ENCODE data around the gene RAET1G.
"Not testable (repeated sequence)": the region's sequence is repeated elsewhere in the genome, so short reads cannot be mapped to it uniquely, and the experiment has no call there.

The RAET1G gene

GRCh38 chr6:149899486-149899885 is 23.4 kb downstream of the RAET1G start:
- H3K27ac ChIP-seq = peak overlapping the region; percentile 70
- no peak for DNase-seq (ENCODE audit: low read depth, low spot score)

DNA sequence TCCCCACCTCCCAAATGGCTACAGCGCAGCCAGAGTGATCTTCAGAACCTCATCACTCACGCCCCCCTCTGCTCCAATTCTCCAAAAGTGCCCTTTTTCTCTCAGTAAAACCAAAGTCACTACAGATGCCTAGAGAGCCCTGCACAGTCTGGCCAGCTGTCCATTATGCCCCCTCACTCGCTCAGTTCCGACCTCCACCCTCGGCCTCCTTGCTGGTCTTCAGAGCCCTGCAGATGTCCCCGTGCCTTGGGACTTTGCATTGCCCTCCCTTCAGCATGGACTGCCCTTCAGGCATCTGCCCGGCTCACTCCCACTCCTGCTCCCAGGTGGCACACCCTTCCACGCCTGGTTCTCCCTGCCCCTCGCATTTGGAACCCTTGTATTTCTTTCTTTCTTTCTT is 24.0 kb downstream of the RAET1G start:
- H3K27ac ChIP-seq = no peak overlapping the region
- no peak for DNase-seq (ENCODE audit: low read depth, low spot score)

DNA sequence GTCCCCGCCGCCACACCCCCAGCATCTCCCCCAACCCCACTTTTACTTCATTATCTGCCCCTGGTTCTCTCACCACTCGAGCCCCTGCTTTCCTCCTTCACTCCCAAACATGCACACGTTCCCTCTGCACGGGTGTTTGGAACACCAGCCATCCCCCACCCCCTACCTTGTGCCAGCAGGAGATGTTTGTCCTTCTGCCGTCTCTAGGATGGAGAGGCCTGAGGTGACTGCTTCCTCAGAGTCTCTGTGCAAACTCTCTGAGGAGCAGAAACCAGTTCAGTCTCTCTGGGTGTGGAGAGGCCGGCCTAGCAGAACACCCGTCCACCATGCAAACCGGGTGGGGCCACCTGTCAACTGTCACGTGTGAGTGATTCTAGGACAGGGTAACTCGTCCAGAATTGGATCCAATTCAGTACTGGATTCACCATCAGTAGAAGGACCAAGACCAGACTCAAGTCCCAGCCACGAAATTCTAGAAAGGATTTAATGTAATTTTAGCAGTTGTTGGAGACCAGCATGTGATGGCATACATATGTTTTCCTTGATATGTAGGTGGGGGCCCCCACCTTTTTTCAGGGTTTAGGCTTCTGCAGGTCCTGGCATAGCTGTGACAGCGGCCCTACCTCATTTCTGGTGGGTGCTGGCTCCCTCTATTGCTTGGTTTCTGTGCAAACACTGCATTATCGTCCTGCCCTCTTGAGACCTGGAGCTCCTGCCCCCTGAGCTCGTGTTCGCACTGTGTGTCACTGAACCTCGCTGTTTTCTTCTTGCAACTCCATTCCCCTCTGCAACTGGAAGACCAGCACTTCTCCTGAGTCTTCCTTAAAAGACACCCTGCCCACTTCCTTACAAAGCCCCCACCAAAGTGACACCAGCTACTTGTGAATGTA is 24.8 kb downstream of the RAET1G start, which contains the start of gene RAET1E:
RAET1E (minus strand) TSS at position 259 of the 890 bp plus-strand sequence. CDS start 7,212 bp downstream, outside the sequence.
- H3K27ac ChIP-seq = peak within 1 kb of the TSS; percentile 86
- no peak for DNase-seq (ENCODE audit: low read depth, low spot score)

GRCh38 chr6:149897015-149897697 is 25.8 kb downstream of the RAET1G start:
- H3K27ac ChIP-seq = peak overlapping the region; percentile 86
- no peak for DNase-seq (ENCODE audit: low read depth, low spot score)

GRCh38 chr6:149896491-149896890 is 26.4 kb downstream of the RAET1G start:
- no peak for DNase-seq (ENCODE audit: low read depth, low spot score)
- peak overlapping the region; percentile 86 for H3K27ac ChIP-seq

DNA sequence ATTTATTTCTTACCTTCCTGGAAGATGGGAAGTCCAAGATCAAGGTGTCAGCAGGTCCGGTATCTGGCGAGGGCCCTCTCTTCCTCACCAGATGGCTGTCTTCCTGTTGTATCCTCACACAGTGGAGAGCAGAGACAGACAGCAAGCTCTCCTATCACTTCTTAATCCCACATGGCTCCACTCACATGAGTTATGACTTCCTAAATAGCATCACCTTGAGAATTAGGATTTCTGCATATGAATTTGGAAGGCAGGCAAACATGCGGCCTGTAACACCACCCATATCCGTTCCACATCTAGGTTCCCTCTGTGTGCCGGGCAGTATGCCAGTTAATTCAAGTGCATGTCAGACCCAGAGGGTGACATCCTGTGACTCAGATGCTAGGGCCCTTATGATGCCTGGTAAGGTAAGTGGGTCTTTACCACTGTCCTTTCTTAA is 27.1 kb downstream of the RAET1G start:
- DNase-seq (ENCODE audit: low read depth, low spot score) = no peak
- H3K27ac ChIP-seq = peak overlapping the region; percentile 86

- H3K27ac ChIP-seq = peak overlapping the region; percentile 86
- no peak for DNase-seq (ENCODE audit: low read depth, low spot score)
Observed at GRCh38 chr6:149895048-149895590, 27.8 kb downstream of the RAET1G start.

GRCh38 chr6:149891864-149892263 is 31.1 kb downstream of the RAET1G start:
- peak overlapping the region; percentile 98 for H3K27ac ChIP-seq
- not testable (repeated sequence) for DNase-seq (ENCODE audit: low read depth, low spot score)

GRCh38 chr6:149891259-149891658 is 31.7 kb downstream of the RAET1G start:
- H3K27ac ChIP-seq = peak overlapping the region; percentile 98
- DNase-seq (ENCODE audit: low read depth, low spot score) = peak; percentile 93

GRCh38 chr6:149890629-149891045 is 32.3 kb downstream of the RAET1G start:
- peak; percentile 90 for DNase-seq (ENCODE audit: low read depth, low spot score)
- peak overlapping the region; percentile 98 for H3K27ac ChIP-seq

DNA sequence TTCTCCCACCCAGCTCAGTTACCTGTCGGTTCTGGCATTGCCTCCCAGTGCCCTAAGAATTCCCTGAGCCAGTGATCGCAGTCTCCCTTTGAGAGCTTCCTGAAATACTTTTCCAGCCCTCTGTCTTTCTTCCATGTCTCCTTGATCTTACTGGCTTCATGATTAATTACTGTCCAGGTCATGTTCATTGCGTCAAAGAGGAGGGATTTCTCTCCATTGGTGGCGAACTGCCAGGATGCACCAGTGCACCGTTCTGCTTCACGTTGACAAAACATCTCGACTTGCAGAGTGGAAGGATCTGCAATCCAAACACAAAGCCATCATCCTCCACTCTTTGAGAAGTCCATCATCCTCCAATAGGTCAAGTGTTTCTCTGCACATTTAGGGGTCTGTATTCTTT is 33.6 kb downstream of the RAET1G start:
- H3K27ac ChIP-seq = peak overlapping the region; percentile 98
- DNase-seq (ENCODE audit: low read depth, low spot score) = no peak

DNA sequence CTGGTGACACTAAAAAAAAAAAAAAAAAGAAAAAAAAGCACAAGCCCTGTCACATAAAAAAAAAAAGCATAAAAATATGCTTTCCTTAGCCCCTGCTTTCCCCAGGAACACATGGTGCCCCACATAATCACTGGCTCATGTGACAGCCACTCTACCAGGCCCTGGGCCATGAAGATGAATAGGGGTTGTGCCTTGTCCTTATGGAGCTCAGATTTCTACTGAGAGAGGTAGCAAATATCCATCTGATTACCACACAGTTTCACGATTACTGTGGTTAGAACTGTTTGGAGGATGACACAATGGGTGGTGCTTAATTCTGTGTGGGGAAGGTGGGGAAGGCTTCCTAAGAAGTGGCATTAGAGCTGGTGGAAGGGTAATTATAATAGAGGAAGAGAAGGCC is 34.3 kb downstream of the RAET1G start:
- DNase-seq (ENCODE audit: low read depth, low spot score) = peak; percentile 79
- H3K27ac ChIP-seq = peak overlapping the region; percentile 98

DNA sequence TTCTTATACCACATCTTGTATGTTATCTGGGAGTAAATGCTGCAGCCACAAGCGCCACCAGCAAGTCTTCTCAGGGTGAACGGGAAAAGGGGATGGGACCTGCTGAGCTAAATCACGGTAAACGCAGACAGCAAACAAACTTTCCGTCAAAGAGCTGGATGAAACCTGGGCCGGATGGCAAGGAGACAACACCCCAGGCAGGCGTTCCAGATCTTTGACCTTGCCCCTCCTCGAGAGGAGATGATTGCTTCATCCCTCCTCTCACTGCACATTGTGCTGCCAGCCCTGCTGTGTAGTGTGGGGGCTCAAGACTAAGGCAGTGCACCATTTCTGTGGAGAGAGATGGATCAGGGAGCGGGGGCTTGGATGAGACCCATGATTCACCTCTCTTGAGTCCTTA is 34.8 kb downstream of the RAET1G start:
- no peak for DNase-seq (ENCODE audit: low read depth, low spot score)
- H3K27ac ChIP-seq = peak overlapping the region; percentile 98

DNA sequence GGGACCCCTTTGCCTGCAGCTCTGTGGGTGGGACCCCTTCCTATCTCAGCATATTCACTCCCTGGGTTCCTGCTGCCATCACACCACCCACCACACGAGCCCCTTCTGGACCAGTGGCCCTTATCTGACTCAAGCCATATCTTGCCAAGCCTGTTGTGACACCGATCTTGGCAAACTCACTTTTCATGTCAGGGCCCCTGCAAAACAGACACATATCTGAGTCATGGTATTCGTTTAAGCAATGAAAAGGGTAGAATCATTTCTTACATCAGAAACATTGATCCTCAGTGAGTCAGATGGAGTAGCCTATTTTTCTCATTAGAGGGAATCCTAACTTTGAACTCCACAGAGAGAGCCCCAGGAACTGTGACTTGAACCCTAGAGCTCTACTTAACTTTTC is 35.6 kb downstream of the RAET1G start:
- DNase-seq (ENCODE audit: low read depth, low spot score) = peak; percentile 92
- H3K27ac ChIP-seq = peak overlapping the region; percentile 98

GRCh38 chr6:149885888-149886287 is 37.0 kb downstream of the RAET1G start:
- peak overlapping the region; percentile 98 for H3K27ac ChIP-seq
- DNase-seq (ENCODE audit: low read depth, low spot score) = no peak

- DNase-seq (ENCODE audit: low read depth, low spot score) = no peak
- H3K27ac ChIP-seq = no peak overlapping the region
Observed at GRCh38 chr6:149884617-149885016, 38.3 kb downstream of the RAET1G start.

DNA sequence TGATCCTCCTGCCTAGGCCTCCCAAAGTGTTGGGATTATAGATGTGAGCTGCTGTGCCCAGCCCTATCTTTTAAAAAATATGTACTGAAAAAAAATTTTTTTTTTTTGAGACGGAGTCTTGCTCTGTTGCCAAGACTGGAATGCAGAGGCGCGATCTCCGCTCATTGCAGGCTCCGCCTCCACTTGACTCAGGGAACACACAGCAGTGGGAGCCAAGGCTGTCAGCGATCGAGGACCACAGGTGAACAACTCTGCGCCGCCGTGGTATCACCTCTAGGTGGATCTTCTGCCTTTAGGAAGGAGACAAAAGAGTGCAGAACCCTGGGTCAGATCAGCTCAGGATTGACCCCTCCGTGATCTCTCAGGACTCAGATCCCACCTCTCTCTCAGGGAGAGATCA is 38.7 kb downstream of the RAET1G start:
- no peak for DNase-seq (ENCODE audit: low read depth, low spot score)
- H3K27ac ChIP-seq = no peak overlapping the region

- H3K27ac ChIP-seq = no peak overlapping the region
- no peak for DNase-seq (ENCODE audit: low read depth, low spot score)
Observed at GRCh38 chr6:149881860-149882259, 41.1 kb downstream of the RAET1G start.

- no peak for DNase-seq (ENCODE audit: low read depth, low spot score)
Observed at GRCh38 chr6:149881066-149881766, 41.7 kb downstream of the RAET1G start.

GRCh38 chr6:149877659-149878058 is 45.3 kb downstream of the RAET1G start:
- no peak for DNase-seq (ENCODE audit: low read depth, low spot score)

More at GRCh38 chr6:149881066-149881766, 41.7 kb downstream of the RAET1G start:
- no peak overlapping the region for H3K27ac ChIP-seq

More at GRCh38 chr6:149877659-149878058, 45.3 kb downstream of the RAET1G start:
- no peak overlapping the region for H3K27ac ChIP-seq

Data from epithelial cell of prostate (primary cell).